Measurements from ENCODE around the gene SEPTIN11.

GRCh38 chr4:76943790-76944189 lies 5.8 kb upstream of the SEPTIN11 start:
- TF ChIP-seq POLR2A (IDR thresholded peaks at IDR 0.05) (no peak), CTCF (IDR thresholded peaks at IDR 0.05) (no peak)
